HG03045 (cell line): ENCODE results near the gene FUZ.

Experiments
- ATAC-seq: cut with Tn5 transposase; IDR thresholded peaks from one replicate; pipeline ENCODE4 v1.9.1; 2021; ENCODE audit warnings: mild to moderate bottlenecking, moderate library complexity; ENCODE audit not compliant: unreplicated experiment

Gene FUZ

DNA sequence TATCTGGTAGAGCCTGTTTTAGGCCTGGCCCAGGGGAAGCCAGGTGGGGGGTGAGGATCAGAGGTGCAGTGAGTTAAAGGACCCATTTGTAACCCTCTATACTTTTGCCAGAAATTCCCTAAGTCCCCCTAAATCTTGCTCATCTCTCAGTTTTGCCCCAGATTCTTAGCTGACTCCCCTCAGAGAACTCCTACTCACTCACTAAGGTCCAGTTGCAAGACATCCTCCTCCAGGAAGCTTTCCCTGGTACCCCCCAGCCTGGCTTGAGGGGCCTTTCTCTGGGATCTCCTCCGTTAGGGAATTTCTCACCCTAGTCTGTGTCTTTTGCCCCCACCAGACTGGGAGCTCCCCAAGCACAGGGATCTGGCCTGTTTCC is 51.9 kb downstream of the FUZ start:
- ATAC-seq = no peak

GRCh38 chr19:49758292-49758691 is 54.8 kb downstream of the FUZ start:
- no peak for ATAC-seq
